GM23338 (cell line): Measurements from ENCODE around the gene TMEM25. TPM values are rescaled to one million over a fixed set of nuclear protein-coding genes. Genes with fewer than 3 reads are reported as not detected.

Experiments
- ATAC-seq: fragments of 200-7000 bp; cut with Tn5 transposase; 3 replicates; pipeline ENCODE4 v1.9.1; 2020
- DNase-seq: peaks from one replicate; pipeline ENCODE4 v3.0.0-alpha.2; 2015; ENCODE audit warnings: low spot score
- H2AFZ ChIP-seq: fragments of 200-600 bp; sonication (generic); 2 replicates; pipeline ENCODE4 v1.8.0; 2016; ENCODE audit warnings: antibody characterized with exemption, mild to moderate bottlenecking, moderate library complexity
- H3F3A ChIP-seq: fragments of 200-600 bp; sonication (generic); replicated peaks from 2 replicates; pipeline ENCODE4 v1.8.0; 2017; ENCODE audit warnings: antibody characterized with exemption, mixed run types, low read depth
- H3K27ac ChIP-seq: fragments of 200-600 bp; sonication (generic); 2 replicates; pipeline ENCODE4 v1.6.1; 2016; ENCODE audit warnings: low read depth
- H3K27me3 ChIP-seq: fragments of 200-600 bp; sonication (generic); 2 replicates; pipeline ENCODE4 v1.8.0; 2016; ENCODE audit warnings: mild to moderate bottlenecking, mixed run types, moderate library complexity; ENCODE audit not compliant: insufficient read depth
- H3K36me3 ChIP-seq: fragments of 200-600 bp; sonication (generic); 2 replicates; pipeline ENCODE4 v1.8.0; 2016; ENCODE audit warnings: mild to moderate bottlenecking; ENCODE audit not compliant: insufficient read depth
- H3K4me1 ChIP-seq: fragments of 200-600 bp; sonication (generic); 2 replicates; pipeline ENCODE4 v1.8.0; 2016; ENCODE audit warnings: mild to moderate bottlenecking, moderate library complexity; ENCODE audit not compliant: insufficient read depth
- H3K4me2 ChIP-seq: fragments of 200-600 bp; sonication (generic); 2 replicates; pipeline ENCODE4 v1.7.1; 2017; ENCODE audit warnings: mixed run types
- H3K4me3 ChIP-seq: fragments of 200-600 bp; sonication (generic); 2 replicates; pipeline ENCODE4 v1.6.1; 2016; ENCODE audit warnings: mixed run types
- H3K79me2 ChIP-seq: fragments of 200-600 bp; sonication (generic); replicated peaks from 2 replicates; pipeline ENCODE4 v1.8.0; 2017; ENCODE audit warnings: mild to moderate bottlenecking; ENCODE audit not compliant: insufficient read depth
- H3K9me2 ChIP-seq: fragments of 200-600 bp; sonication (generic); 2 replicates; pipeline ENCODE4 v1.8.0; 2017; ENCODE audit not compliant: insufficient read depth
- H4K20me1 ChIP-seq: fragments of 200-600 bp; sonication (generic); replicated peaks from 2 replicates; pipeline ENCODE4 v1.8.0; 2017; ENCODE audit warnings: mild to moderate bottlenecking; ENCODE audit not compliant: insufficient read depth
- H3K27ac Mint-ChIP-seq: 2 replicates; pipeline ENCODE4 v1.8.0; 2020; ENCODE audit warnings: inconsistent platforms, mild to moderate bottlenecking, moderate library complexity, mixed read lengths
- H3K27me3 Mint-ChIP-seq: 3 replicates; pipeline ENCODE4 v1.8.0; 2022; ENCODE audit warnings: low read depth, mild to moderate bottlenecking, moderate library complexity, mixed read lengths, inconsistent platforms; ENCODE audit not compliant: insufficient read depth, poor library complexity
- H3K36me3 Mint-ChIP-seq: 3 replicates; pipeline ENCODE4 v1.8.0; 2021; ENCODE audit warnings: low read depth, mild to moderate bottlenecking, inconsistent platforms, moderate library complexity, mixed read lengths
- H3K4me1 Mint-ChIP-seq: 3 replicates; pipeline ENCODE4 v1.8.0; 2020; ENCODE audit warnings: mild to moderate bottlenecking, inconsistent platforms, mixed read lengths
- H3K4me3 Mint-ChIP-seq: 3 replicates; pipeline ENCODE4 v1.8.0; 2021; ENCODE audit warnings: moderate library complexity, mild to moderate bottlenecking, inconsistent platforms, mixed read lengths
- H3K9me3 Mint-ChIP-seq: 3 replicates; pipeline ENCODE4 v1.8.0; 2020; ENCODE audit warnings: moderate library complexity, mild to moderate bottlenecking, inconsistent platforms, mixed read lengths
- POLR2AphosphoS5 ChIP-seq: IDR thresholded peaks from 2 replicates; pipeline ENCODE4 v1.6.1; 2016; ENCODE audit warnings: antibody characterized with exemption, low read depth
- ZNF462 ChIP-seq: fragments of 250-450 bp; sonication (Bioruptor Pico); IDR thresholded peaks from 2 replicates; pipeline ENCODE4 v1.5.0; 2020; ENCODE audit warnings: mild to moderate bottlenecking, moderate library complexity
- polyA plus RNA-seq: library from polyadenylated mRNA; unstranded; fragments of >200 nt; fragmentation: Nextera tagmentation; extraction: Ambion mirVana; gene quantifications from 2 replicates; pipeline ENCODE4 v1.2.1, GENCODE V29; 2016
- total RNA-seq: library from RNA; depleted of rRNA; stranded (reverse); fragments of >200 nt; shearing (Covaris generic); gene quantifications from 2 replicates; pipeline ENCODE4 v1.2.3, GENCODE V29; 2014

TMEM25 gene
- total and polyA plus RNA-seq, 2 experiments from 2014 or later, result 11.7 to 17.7 TPM

GRCh38 chr11:118532852-118533768, 2.1 kb downstream of the TMEM25 start:
- Histone ChIP-seq H3F3A (peaks cover 15% of the 10 kb centered on the region; the same call in 1 of the 2 replicates), H3K79me2 (no peaks in the 10 kb centered on the region), H3K27me3 (peaks cover 6% of the 10 kb centered on the region; the same call in 1 of the 2 replicates), H4K20me1 (no peaks in the 10 kb centered on the region), H3K4me2 (no peak overlapping the region), H3K9me2 (no peaks in the 10 kb centered on the region), H3K4me3 (no peak overlapping the region), H3K4me1 (peaks cover 13% of the 10 kb centered on the region), H2AFZ (no peak overlapping the region), H3K27ac (no peak overlapping the region), H3K36me3 (no peaks in the 10 kb centered on the region)
- no peaks in the 10 kb centered on the region for H3K9me3 Mint-ChIP-seq
- no peak overlapping the region for H3K27ac Mint-ChIP-seq
- H3K4me3 Mint-ChIP-seq, result peak overlapping the region; percentile 36; the same call in 1 of the 3 replicates
- H3K36me3 Mint-ChIP-seq, result no peaks in the 10 kb centered on the region; the same call in 1 of the 3 replicates
- ATAC-seq, result no peak
- TF ChIP-seq POLR2AphosphoS5 (no peak), ZNF462 (CRISPR knock-in tag) (no peak)
- peaks cover 20% of the 10 kb centered on the region for H3K4me1 Mint-ChIP-seq
- H3K27me3 Mint-ChIP-seq, result peaks cover 12% of the 10 kb centered on the region
- no peak for DNase-seq
